BLaER1 treated with 17β-estradiol and CSF1 and Interleukin-3, amounts not matched to agents 10 nM and 100 nM (cell line): ENCODE results near the gene STX4.

Experiments used
- H3K27ac ChIP-seq, 11 experiments: shearing (Covaris generic); formaldehyde crosslinking; 2 replicates each; pipeline ENCODE4 v1.8.1; 2022
- H3K27me3 ChIP-seq, 11 experiments: shearing (Covaris generic); formaldehyde crosslinking; 2 replicates each; pipeline ENCODE4 v1.8.1; 2022
- H3K36me3 ChIP-seq, 11 experiments: shearing (Covaris generic); formaldehyde crosslinking; 2 replicates each; pipeline ENCODE4 v1.8.1; 2022
- H3K4me1 ChIP-seq, 10 experiments: shearing (Covaris generic); formaldehyde crosslinking; 2 replicates each; pipeline ENCODE4 v1.8.1; 2022
- H3K4me2 ChIP-seq, 11 experiments: shearing (Covaris generic); formaldehyde crosslinking; 2 replicates each; pipeline ENCODE4 v1.8.1; 2022
- H3K4me3 ChIP-seq, 10 experiments: shearing (Covaris generic); formaldehyde crosslinking; 2 replicates each; pipeline ENCODE4 v1.8.1; 2022
- H3K9ac ChIP-seq, 11 experiments: shearing (Covaris generic); formaldehyde crosslinking; 2 replicates each; pipeline ENCODE4 v1.8.1; 2022
- H3K9me3 ChIP-seq, 11 experiments: shearing (Covaris generic); formaldehyde crosslinking; replicated peaks in 1 of 11; 2 replicates each; pipeline ENCODE4 v1.8.1; 2022
- H4K20me1 ChIP-seq, 11 experiments: shearing (Covaris generic); formaldehyde crosslinking; 2 replicates each; pipeline ENCODE4 v1.8.1; 2022
- Cebpa-rat ChIP-seq, 11 experiments: shearing (Covaris generic); IDR thresholded peaks; 2 replicates each; pipeline ENCODE4 v1.8.1; 2022

The STX4 gene

DNA sequence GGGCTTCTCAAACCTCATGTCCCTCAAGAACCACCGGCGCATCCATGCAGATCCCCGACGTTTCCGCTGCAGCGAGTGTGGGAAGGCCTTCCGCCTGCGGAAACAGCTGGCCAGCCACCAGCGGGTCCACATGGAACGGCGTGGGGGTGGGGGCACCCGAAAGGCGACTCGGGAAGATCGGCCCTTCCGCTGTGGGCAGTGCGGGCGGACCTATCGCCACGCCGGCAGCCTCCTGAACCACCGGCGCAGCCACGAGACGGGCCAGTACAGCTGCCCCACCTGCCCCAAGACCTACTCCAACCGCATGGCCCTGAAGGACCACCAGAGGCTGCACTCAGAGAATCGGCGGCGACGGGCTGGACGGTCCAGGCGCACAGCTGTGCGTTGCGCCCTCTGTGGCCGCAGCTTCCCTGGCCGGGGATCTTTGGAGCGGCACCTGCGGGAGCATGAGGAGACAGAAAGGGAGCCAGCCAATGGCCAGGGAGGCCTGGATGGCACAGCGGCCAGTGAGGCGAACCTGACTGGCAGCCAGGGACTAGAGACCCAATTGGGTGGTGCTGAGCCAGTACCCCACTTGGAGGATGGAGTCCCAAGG lies 46.8 kb downstream of the STX4 start:
- no peak for TF ChIP-seq Cebpa-rat (IDR thresholded peaks at IDR 0.05)
- Histone ChIP-seq H3K4me2 (no peak overlapping the region; a peak in 1 of 22 replicates), H3K36me3 (peaks cover 87 to 96% (median 89%) of the 10 kb centered on the region in 11 experiments), H3K27ac (no peak overlapping the region), H3K9ac (peak overlapping the region in 2 of 11 experiments; percentile 12 to 14; a peak in 1 of 22 replicates), H3K9me3 (no peaks in the 10 kb centered on the region), H3K4me1 (peaks cover 11 to 67% (median 39%) of the 10 kb centered on the region in 10 experiments), H3K27me3 (no peaks in the 10 kb centered on the region), H3K4me3 (no peak overlapping the region), H4K20me1 (peaks cover 71 to 98% (median 95%) of the 10 kb centered on the region in 11 experiments)

GRCh38 chr16:31080756-31081419 lies 47.5 kb downstream of the STX4 start:
- no peak for TF ChIP-seq Cebpa-rat (IDR thresholded peaks at IDR 0.05)
- Histone ChIP-seq H4K20me1 (peaks cover 72 to 100% (median 97%) of the 10 kb centered on the region in 11 experiments), H3K4me1 (peaks cover 4 to 60% (median 31%) of the 10 kb centered on the region in 10 experiments), H3K9me3 (no peaks in the 10 kb centered on the region), H3K27me3 (no peaks in the 10 kb centered on the region), H3K36me3 (peaks cover 86 to 100% (median 97%) of the 10 kb centered on the region in 11 experiments), H3K4me2 (peak overlapping the region in 4 of 11 experiments; percentile 41 to 82 (median 48); a peak in 6 of 22 replicates), H3K27ac (no peak overlapping the region), H3K9ac (peak overlapping the region in 3 of 11 experiments; percentile 12 to 45 (median 29); a peak in 3 of 22 replicates), H3K4me3 (no peak overlapping the region)

DNA sequence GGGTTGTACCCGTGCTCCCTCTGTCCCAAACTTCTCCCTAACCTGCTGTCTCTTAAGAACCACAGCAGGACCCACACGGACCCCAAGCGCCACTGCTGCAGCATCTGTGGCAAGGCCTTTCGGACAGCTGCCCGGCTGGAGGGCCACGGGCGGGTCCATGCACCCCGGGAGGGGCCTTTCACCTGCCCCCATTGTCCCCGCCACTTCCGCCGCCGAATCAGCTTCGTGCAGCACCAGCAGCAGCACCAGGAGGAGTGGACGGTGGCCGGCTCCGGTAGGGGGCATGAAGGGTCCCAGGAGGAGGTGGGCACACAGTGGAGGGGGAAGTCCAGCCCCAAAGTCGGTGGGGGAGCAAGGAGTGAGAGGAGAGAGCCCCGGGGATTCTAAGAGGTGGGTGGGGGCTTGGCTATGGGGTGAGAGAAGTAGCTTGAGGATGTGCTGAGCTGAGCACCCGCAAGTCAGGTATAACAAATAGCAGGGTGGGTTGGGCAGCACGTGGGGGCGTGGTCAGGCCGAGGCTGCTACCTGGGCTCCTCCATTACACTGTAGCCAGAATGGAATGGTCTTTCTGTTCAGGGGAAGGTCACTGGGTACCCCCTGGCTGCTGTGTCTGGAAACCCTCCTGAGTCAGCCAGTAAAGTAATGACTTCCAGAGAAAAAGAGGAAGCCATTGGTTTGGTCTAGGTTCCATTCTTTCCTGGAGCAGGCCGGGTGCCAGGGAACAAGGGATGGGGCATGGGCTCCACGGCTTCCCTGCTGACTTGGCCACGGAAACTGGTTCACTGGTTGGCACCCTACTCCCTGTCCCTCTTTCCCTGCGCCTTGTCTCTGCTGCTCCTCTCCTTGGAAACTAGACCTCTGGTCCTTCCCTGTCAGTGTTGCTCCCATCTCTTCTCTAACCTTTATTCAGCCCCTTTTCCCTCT lies 48.3 kb downstream of the STX4 start:
- Histone ChIP-seq H3K9ac (peak overlapping the region in 5 of 11 experiments; percentile 1 to 45 (median 12); a peak in 4 of 22 replicates), H3K36me3 (peaks cover 79 to 100% (median 96%) of the 10 kb centered on the region in 11 experiments), H3K4me1 (peaks cover 0 to 54% (median 24%) of the 10 kb centered on the region in 10 experiments; a peak in 11 of 20 replicates)

DNA sequence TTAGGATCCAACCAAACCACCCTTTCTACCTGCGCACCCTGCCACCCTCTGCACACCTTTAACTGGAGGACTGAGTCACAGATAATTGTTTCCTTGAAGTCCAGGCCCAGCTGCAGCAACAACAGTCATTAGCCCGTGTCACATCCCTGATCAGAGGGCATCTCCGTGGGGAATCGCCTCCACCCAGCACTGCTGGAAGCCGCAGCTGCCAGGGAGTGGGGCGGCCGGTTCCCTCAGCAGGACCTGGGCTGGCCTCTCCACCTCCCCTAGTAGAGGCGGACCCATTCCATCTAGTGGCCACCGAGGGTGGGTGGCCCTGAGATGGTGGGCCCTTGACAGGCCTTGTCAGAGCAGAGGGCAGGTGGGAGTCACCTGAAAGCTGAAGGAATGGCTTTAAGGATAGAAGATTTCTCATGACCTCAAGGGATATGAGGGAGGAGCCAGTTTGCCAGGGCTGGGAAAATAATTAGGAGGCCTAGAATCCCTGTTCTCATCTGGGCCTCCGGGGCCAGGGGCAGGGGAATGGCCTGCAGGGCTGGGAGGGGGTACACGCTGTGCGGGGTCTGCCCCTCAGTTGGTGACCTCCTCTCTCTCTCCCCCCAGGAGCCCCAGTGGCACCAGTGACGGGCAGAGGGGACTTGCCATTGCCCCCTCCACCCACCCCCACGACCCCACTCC lies 49.1 kb downstream of the STX4 start:
- Histone ChIP-seq H3K4me2 (peak overlapping the region in 5 of 11 experiments; percentile 20 to 82 (median 43); a peak in 7 of 22 replicates), H3K27me3 (no peaks in the 10 kb centered on the region), H3K4me3 (no peak overlapping the region), H3K9me3 (no peaks in the 10 kb centered on the region), H3K4me1 (peaks cover 0 to 54% (median 24%) of the 10 kb centered on the region in 10 experiments; a peak in 11 of 20 replicates), H3K27ac (peak overlapping the region in 1 of 11 experiments; percentile 12; a peak in 2 of 22 replicates), H3K9ac (peak overlapping the region in 3 of 11 experiments; percentile 1 to 45 (median 9); a peak in 1 of 22 replicates), H3K36me3 (peaks cover 73 to 100% (median 93%) of the 10 kb centered on the region in 11 experiments), H4K20me1 (peaks cover 63 to 100% (median 87%) of the 10 kb centered on the region in 11 experiments)
- TF ChIP-seq Cebpa-rat (IDR thresholded peaks at IDR 0.05), result no peak

More for the DNA sequence above, 48.3 kb downstream of the STX4 start:
- Histone ChIP-seq H3K27ac (peak overlapping the region in 1 of 11 experiments; percentile 12; a peak in 2 of 22 replicates), H3K27me3 (no peaks in the 10 kb centered on the region), H3K4me2 (peak overlapping the region in 5 of 11 experiments; percentile 20 to 82 (median 43); a peak in 9 of 22 replicates), H3K9me3 (no peaks in the 10 kb centered on the region), H4K20me1 (peaks cover 68 to 100% (median 95%) of the 10 kb centered on the region in 11 experiments), H3K4me3 (no peak overlapping the region)
- no peak for TF ChIP-seq Cebpa-rat (IDR thresholded peaks at IDR 0.05)

GRCh38 chr16:31083081-31083480 lies 49.7 kb downstream of the STX4 start:
- 0 out of 22 replicates have a peak overlapping the region, but pooled peaks of 1 of the 11 experiments have one; percentile 1 for H3K9ac ChIP-seq
- no peak for TF ChIP-seq Cebpa-rat (IDR thresholded peaks at IDR 0.05)
- H4K20me1 ChIP-seq, result peaks cover 57 to 100% (median 86%) of the 10 kb centered on the region in 11 experiments
- no peaks in the 10 kb centered on the region for H3K9me3 ChIP-seq
- no peak overlapping the region for H3K4me2 ChIP-seq
- peaks cover 67 to 100% (median 92%) of the 10 kb centered on the region in 11 experiments for H3K36me3 ChIP-seq
- H3K27me3 ChIP-seq, result no peaks in the 10 kb centered on the region
- H3K4me3 ChIP-seq, result no peak overlapping the region
- no peak overlapping the region for H3K27ac ChIP-seq
- peaks cover 0 to 51% (median 24%) of the 10 kb centered on the region in 10 experiments; a peak in 11 of 20 replicates for H3K4me1 ChIP-seq

GRCh38 chr16:31083556-31083955 lies 50.2 kb downstream of the STX4 start:
- no peak overlapping the region for H3K4me3 ChIP-seq
- no peak overlapping the region for H3K27ac ChIP-seq
- H3K4me2 ChIP-seq, result no peak overlapping the region
- H4K20me1 ChIP-seq, result peaks cover 52 to 99% (median 82%) of the 10 kb centered on the region in 11 experiments
- H3K9ac ChIP-seq, result no peak overlapping the region; a peak in 1 of 22 replicates
- no peaks in the 10 kb centered on the region for H3K9me3 ChIP-seq
- H3K4me1 ChIP-seq, result peaks cover 0 to 46% (median 23%) of the 10 kb centered on the region in 10 experiments; a peak in 11 of 20 replicates
- no peaks in the 10 kb centered on the region for H3K27me3 ChIP-seq
- no peak for TF ChIP-seq Cebpa-rat (IDR thresholded peaks at IDR 0.05)
- peaks cover 62 to 100% (median 92%) of the 10 kb centered on the region in 11 experiments for H3K36me3 ChIP-seq

DNA sequence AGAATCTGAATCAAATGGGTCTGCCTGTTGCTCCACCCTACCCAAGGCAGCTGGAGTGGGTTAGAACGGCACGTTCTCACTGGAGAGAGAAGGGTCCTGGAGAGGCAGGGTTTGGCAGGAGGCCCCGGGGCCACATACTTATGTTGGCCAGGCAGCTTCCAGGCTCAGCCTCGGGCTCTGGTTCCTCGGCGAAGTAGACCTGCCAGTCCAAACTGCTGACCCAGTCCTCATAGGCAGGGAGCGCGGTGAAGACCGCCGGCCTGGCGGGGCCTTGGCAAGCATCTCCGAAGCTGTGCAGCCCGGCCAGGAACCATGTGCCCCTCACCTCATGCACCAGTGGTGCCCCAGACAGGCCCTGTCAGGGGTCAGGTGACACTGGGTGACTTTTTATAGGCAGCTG lies 50.6 kb downstream of the STX4 start:
- Histone ChIP-seq H3K4me3 (no peak overlapping the region), H3K4me1 (peaks cover 0 to 42% (median 20%) of the 10 kb centered on the region in 10 experiments; a peak in 11 of 20 replicates), H3K36me3 (peaks cover 59 to 100% (median 92%) of the 10 kb centered on the region in 11 experiments), H3K4me2 (no peak overlapping the region), H4K20me1 (peaks cover 48 to 99% (median 78%) of the 10 kb centered on the region in 11 experiments), H3K27ac (no peak overlapping the region), H3K9me3 (no peaks in the 10 kb centered on the region), H3K9ac (no peak overlapping the region; a peak in 2 of 22 replicates), H3K27me3 (no peaks in the 10 kb centered on the region)
- no peak for TF ChIP-seq Cebpa-rat (IDR thresholded peaks at IDR 0.05)
